Suppressor macrophage treated with lipopolysaccharide for 1 hour (primary cell): ENCODE data around the gene RHEX.

ENCODE experiments used
- DNase-seq, 3 donors: peaks; one replicate each; pipeline ENCODE4 v3.0.0-alpha.2; 2020 to 2022

Gene RHEX

DNA sequence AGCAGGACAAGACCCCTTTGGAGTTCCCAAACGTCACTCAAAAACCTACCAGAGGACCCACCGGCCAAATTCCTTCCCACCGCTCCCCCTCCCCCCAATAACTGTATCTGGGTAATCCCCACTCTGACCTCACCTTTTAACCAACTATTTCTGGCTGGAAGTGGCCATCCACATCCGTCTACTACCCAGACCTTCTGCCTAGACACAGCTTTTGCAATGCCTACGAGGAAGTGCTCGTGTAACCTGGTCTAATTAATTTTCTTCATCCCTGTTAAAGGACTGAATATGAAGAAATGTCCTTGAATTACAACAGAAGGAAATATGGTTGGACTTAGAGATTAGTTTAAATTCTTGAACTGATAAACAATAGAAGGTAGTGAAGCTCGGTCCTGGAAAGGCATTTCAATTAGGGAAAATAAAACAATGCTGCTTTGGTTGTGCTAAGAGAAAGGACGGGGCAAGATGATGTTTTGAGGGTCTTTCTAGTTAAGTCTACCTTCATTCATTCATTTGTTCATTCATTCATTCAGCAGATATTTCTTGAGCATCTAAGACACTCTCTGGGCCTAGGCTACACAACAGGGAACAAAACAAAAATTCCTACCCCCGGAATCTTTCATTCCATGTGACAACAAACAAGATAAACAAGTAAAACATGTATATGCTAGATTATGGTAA lies 45.4 kb downstream of the RHEX start:
- DNase-seq, result peak in 1 of 3 donors; percentile 22

DNA sequence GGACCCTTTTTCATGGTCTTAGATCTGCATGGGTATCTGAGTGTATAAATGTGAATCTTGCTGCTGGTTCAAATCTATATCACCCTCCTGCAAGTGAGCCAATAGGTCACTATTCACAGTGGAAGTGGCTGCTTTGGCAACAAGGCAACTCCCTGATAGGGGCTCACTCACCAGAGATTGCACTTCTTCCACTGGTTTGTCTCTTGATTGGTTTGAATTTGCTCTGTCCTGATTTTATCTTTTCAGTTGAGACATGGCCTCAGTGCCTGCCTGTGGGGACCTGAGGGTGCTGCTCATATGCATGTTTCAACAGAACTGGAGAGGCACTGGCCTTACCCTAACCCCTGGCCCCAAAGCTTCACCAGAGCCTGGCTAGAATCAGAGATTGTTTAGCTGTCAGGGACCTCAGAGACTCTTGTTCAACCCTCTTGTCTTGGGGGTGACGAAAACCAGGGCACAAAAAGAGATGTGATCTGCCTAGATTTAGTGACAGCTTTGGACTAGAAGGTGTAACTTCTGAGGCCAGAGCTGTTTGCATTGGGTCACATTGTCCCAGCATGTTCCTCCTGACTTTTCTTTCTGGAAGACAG lies 47.3 kb downstream of the RHEX start:
- DNase-seq, result no peak

DNA sequence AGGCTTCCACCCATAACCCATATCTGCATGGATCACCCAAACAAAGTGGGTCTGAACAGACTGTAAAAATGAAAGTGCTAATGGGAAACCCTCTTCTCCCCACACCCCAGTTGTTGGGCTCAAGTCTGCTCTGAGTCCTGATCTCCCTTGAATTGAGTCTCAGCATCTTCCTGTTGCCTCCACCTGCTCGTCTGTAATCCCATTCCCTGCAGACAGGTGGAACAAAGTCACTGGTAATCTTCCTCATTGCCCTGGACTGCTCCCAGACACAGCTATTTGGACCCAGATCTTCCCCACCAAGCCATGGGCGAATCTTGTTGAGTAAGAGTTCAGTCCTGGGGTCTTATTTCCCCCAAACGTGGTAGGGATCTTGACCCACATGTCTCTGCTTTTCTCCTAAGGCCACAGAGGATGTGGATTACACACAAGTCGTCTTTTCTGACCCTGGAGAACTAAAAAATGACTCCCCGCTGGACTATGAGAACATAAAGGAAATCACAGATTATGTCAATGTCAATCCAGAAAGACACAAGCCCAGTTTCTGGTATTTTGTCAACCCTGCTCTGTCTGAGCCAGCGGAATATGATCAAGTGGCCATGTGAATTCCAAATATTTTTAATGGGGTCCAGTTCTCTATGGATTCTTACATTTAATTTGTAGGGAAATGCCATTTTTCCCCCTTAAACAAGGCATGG lies 48.5 kb downstream of the RHEX start:
- peak; percentile 58 to 79 (median 79) for DNase-seq

DNA sequence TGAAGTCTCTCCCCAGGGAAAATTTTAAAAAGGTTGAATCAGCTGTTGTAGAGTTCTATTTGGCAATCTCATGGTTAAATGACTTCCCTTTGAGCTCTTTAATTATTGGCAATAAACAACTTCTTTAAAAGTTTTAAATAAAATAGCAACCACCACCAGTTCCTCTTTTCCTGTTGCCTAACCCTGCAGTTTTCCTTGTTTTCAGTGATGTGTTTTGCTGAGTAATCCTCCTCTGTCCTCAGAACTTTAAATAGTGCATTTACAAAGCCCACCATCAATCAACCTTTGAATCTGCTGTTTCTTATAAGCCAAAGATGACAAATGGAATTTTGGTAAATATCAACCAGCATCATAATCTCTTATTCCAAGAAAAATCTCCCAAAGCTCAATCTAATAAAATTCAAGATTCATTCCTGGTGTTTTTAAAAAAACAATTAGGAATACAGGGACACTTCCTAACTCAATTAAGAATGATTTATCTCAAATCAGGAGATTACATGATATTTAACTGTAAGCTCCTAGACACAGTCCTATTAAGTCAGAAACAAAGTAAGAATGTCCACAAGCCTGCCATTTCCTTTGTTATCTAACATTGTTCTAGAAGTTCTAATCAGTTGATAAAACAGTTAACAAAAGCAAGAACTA lies 49.4 kb downstream of the RHEX start:
- DNase-seq, result peak; percentile 61 to 90 (median 84)

GRCh38 chr1:206103979-206104378 lies 51.0 kb downstream of the RHEX start:
- no peak for DNase-seq

GRCh38 chr1:206105464-206105995 lies 52.6 kb downstream of the RHEX start:
- DNase-seq, result peak; percentile 38 to 53 (median 50)

DNA sequence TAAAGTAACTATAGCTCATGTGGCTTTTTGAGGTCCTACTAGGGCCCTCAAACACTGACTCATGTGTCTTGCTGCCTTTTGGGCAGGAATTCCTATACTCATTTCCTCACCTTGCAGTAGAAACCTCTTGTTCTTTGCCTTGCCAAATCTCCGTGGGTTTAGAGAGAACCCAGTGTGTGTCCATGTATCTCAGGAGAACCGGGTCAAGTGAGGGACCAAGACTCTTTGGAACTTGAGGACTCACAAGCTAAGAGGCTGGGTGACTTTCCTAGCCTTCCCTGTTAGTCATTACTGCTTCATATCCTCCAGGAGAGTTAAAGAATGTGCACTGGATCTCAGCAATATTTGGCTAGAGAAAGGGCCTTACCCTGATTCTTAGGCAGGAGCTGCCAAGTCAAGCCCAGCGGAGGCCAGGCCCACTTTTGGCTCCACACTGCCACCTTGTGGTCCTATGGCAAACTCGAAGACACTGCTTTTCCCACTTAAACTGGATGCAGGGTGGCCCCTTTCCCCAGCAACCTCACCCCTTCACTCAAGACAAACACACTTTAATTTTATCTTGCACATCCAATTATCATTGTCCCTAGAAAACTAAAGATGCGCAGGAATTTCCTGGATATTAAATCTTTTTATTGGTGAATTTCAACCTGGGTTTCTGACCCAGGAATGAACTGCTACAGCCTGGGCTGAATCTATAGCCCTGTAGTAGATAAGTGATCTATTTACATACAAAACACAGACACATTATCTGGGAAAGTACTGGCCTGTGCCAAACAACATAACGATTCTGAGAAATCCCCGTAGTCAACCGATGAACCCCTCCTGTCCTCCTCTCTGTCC lies 53.6 kb downstream of the RHEX start:
- peak; percentile 86 to 93 (median 90) for DNase-seq

DNA sequence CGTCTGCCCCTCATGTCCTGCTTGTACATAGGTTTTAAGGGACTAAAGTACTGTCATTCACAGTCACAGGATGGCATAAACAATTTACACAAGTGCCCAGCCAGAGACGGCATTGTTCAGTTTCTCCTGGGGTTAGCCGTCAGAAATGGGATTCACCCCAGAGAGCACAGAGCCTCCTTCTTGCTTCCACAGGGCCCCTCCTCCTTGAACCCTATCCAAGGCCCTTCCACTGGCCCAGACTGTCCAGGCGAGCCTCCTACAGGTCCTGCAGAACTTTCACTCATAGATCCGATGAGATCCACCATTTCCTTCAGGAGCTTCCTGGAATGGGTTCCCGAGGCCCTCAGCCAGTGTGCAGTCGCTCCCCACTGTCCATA lies 54.2 kb downstream of the RHEX start:
- no peak for DNase-seq

DNA sequence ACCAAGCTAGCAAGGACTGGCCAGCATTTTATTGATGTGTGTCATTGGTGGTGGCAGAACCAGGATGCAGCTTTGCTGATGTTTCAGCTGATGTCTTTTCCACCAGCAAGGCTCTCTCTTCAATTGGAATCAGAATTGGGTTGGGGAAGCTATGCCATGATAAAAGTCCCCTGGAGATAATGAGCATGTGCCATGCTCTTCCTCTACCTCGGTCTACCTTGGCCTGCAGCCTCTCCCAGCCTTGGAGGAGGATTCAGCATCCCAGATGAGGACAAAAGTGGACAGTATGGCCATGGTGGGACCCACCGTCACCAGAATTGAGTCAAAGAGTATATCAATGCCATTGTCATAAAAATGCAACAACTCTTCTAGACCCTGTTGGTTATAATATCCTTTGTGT lies 55.7 kb downstream of the RHEX start:
- no peak for DNase-seq

DNA sequence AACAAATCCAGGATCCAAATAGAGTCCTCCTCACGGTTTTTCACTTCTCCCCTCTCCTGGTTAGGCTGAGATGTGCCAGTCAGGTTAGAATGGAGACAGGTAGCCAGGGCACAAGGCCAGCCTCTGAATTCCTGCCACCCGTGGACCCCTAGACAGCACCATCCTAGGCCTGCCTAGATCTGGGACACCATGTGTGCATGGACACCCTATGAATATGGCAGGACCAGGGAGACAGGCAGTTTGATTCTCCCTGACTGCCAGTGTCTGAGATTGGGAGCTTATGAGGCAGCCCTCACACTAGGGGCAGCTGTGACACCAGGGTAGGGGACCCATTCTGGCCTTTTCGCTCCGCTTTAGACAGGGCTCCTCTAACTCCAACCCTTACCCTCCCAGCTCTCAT lies 56.7 kb downstream of the RHEX start:
- no peak for DNase-seq

DNA sequence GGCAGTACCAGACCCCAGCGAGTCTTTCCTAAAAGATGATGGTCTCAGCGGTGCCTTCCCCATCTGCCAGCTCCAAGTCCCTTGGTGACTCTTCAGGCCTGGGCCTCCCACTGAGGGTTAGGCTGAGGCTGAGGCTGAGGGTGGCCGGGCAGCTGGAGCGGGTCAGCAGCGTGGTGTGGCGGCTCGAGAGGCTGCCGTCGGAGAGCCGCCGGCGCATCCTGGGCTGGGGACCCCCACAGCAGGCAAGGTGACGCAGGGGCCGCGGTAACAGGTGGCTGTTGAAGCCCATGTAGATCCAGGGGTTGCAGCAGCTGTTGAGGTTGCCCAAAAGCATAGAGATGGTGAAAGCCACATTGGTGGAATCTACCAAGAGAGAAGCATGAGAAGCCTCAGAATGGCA lies 57.2 kb downstream of the RHEX start:
- DNase-seq, result no peak

DNA sequence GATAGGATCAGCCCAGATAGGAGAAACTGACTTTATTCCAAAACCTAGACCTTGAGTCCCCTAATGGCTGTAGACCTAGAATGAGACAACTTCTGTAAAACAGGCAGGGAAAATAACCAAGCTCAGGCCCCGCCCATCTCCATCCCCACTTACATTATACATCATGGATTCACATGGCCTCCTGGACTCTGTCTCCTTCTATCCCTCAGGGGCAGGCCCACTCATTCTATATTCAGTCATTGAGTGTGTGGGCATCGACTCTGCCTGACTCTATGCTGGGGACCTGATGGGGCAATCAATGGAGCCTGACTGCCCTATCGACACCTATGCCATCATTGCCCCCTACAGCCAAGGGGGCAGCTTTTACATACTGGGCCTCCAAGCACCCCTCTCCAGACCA lies 57.8 kb downstream of the RHEX start:
- no peak for DNase-seq

- no peak for DNase-seq
Measured at GRCh38 chr1:206111271-206111927, 58.4 kb downstream of the RHEX start.

DNA sequence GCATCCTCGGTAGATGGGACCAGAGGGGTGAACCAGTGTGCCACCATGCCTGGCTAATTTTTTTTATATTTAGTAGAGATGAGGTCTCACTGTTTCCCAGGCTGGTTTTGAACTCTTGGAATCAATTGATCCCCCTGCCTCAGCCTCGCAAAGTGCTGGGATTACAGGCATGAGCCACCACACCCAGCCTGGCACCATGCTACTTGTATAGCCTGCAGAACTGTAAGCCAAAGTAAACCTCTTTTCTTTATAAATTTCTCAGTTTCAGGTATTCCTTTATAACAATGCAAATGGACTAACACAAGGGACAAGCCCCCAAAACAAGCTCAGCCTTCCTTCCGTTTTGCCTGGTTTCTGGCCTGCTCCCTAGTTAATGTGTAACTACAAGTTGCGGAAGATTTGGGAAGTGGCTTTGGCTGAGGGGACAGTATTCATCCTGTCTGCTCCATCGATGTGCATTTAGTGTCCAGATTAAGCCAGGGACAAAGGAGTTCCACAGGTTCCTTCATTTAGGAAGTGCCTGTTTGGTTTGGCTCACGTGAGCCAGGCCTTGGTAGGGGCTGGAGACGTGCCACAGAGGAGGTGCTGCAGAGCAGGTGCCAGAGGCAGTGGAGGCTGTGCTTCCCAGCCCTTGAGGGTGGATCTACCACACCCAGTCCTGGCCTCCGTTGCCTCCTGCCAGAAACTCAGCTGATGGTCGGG lies 59.8 kb downstream of the RHEX start:
- no peak for DNase-seq

- DNase-seq, result peak; percentile 55 to 72 (median 71)
Measured at GRCh38 chr1:206114692-206115640, 62.0 kb downstream of the RHEX start.

DNA sequence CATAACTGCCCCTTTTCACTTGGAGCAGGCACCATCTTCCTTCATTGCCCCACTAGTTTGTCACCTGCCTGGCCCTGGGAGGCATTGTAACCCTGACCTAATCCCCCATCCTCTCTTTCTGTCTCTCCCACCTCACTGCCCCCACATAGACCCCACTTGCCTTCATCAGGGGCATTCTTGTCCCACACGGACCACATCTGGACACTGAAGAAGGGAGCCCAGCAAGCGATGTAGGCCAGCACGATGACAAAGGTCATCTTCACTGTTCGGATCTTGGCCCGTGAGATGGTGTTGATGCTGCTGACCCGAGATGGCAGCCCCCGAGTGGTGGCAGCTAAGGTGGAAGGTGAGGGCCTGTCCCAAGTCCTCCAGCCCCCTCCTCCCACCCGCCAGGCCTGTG lies 62.8 kb downstream of the RHEX start:
- DNase-seq, result no peak

- no peak for DNase-seq
Measured at GRCh38 chr1:206116191-206116872, 63.4 kb downstream of the RHEX start.

GRCh38 chr1:206116873-206117150 lies 63.8 kb downstream of the RHEX start:
- no peak for DNase-seq

DNA sequence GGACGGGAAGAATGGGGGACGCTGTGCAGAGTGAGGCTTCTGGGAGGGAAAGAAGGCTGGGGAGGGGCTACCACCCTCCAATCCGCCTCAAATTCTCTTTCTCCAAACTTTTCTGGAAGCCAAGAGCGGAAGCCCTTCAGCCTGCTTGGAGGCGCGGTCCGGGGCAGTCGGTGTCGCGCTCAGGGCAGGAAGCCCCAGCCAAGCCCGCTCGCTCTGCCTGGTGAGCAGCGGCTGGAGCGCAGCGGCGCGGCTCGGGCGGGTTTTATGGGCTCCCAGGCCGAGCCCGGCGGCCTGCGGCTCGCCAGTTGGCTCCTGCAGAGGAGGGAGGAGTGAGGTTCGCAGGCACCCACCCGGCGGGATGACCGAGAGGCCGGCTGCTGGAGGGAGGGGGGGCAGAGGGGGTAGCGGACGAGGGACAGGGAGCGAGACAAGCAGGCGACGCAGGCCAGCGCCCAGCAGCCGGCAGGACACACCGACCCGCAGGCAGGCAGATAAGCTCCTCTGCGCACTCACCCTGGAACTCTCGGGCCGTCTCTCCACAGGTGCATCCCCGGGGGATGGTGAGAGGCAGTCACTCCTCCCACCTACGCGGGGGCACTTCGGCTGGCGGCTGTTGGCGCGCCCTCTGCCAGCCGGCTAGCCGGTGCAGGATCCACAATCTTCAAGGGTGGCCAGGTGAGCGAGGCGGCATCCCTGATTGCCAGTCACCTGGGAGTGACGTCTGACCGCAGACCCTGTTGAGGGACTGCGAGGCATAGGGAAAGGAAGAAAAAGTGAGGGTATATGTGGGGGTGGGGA lies 64.4 kb downstream of the RHEX start, which contains the start of gene AVPR1B:
Gene AVPR1B, minus strand, starts transcription at position 238 of the 798 bp plus-strand sequence. CDS start 498 bp downstream, outside the sequence.
- DNase-seq, result peak; percentile 32 to 63 (median 50)
